Uterus (tissue), 2 donors: ENCODE results near the gene TBXT.

ENCODE experiments used
- POLR2A ChIP-seq, 2 donors: fragments of 450-650 bp; IDR thresholded peaks; one replicate each; pipeline ENCODE4 v1.6.1; 2016; ENCODE audit warnings: antibody characterized with exemption in 2 of 2, mild to moderate bottlenecking in 1 of 2, moderate library complexity in 1 of 2
- TF ChIP-seq, protein P1 (sequence below), 4 experiments: fragments of 200-600 bp in 2 of 4; fragments of 450-650 bp in 2 of 4; sonication (generic) in 2 of 4; IDR thresholded peaks; one replicate each; pipeline ENCODE4 v1.5.1; 2016 to 2019; ENCODE audit warnings: antibody characterized with exemption in 4 of 4, mild to moderate bottlenecking in 2 of 4, moderate library complexity in 1 of 4

DNA sequence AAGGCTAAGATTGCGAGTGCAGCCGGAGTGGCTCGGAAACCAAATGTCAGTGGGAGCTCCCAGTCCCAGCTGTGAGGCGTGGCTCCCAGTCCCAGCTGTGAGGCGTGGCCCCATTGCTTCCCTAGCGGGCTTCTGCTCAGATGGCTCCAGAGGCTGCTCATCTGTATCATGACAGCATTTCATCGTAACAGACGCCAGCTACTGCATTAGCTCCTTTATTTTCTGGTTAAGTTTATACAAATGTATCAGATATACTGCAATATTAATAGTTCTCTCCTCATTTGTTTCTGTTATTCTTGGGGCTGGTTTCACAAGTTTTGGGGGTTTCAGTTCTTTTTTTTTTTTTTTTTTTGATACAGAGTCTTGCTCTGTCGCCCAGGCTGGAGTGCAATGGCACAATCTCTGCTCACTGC lies 34.7 kb upstream of the TBXT start:
- TF ChIP-seq POLR2A (IDR thresholded peaks at IDR 0.05): no peak
- TF ChIP-seq, protein P1, sequence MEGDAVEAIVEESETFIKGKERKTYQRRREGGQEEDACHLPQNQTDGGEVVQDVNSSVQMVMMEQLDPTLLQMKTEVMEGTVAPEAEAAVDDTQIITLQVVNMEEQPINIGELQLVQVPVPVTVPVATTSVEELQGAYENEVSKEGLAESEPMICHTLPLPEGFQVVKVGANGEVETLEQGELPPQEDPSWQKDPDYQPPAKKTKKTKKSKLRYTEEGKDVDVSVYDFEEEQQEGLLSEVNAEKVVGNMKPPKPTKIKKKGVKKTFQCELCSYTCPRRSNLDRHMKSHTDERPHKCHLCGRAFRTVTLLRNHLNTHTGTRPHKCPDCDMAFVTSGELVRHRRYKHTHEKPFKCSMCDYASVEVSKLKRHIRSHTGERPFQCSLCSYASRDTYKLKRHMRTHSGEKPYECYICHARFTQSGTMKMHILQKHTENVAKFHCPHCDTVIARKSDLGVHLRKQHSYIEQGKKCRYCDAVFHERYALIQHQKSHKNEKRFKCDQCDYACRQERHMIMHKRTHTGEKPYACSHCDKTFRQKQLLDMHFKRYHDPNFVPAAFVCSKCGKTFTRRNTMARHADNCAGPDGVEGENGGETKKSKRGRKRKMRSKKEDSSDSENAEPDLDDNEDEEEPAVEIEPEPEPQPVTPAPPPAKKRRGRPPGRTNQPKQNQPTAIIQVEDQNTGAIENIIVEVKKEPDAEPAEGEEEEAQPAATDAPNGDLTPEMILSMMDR (IDR thresholded peaks at IDR 0.05): no peak
